Transverse colon (tissue), 3 donors: ENCODE measurements around the gene CLOCK.

Experiments
- CTCF ChIP-seq, 5 experiments: fragments of 200-600 bp in 3 of 5; fragments of 450-650 bp in 2 of 5; sonication (generic) in 3 of 5; IDR thresholded peaks; 1 replicate in 2 of 5; 2 replicates in 3 of 5; pipeline ENCODE4 v1.5.1; 2016 to 2017; ENCODE audit warnings: antibody characterized with exemption in 5 of 5, inconsistent platforms in 3 of 5, mild to moderate bottlenecking in 2 of 5, moderate library complexity in 1 of 5
- EP300 ChIP-seq: sonication (generic); formaldehyde crosslinking; IDR thresholded peaks from one replicate; pipeline ENCODE4 v1.6.1; 2017; ENCODE audit warnings: antibody characterized with exemption, low read depth

DNA sequence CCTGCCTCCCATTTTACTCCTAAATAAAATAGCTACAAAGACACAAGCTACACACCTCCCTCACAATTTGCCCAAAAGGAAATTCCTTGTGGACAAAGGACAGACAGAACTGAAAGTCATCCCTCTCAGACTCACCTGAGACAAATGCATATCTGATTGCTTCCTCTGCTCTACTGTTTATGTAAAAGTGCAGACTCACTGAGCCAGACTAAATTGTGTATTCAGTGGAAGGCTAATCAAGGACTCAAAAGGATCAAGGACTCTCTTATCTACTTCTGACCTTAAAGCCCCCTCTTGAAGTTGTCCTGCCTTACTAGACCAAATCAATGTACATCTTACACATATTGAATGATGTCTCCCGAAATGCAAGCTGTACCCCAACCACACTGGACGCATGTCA lies 41.5 kb upstream of the CLOCK start:
- TF ChIP-seq CTCF (IDR thresholded peaks at IDR 0.05): no peak
- no peak for TF ChIP-seq EP300
